BJ (cell line): ENCODE measurements around the gene RNASEL. TPM values are rescaled to one million over a fixed set of nuclear protein-coding genes. Genes with fewer than 3 reads are reported as not detected.

Experiments used
- CTCF ChIA-PET: fragments of 350-600 bp; formaldehyde crosslinking; extraction: SDS; loops from one replicate; lab custom pipeline; 2021; ENCODE audit warnings: antibody characterized with exemption, inconsistent platforms; lab: Yijun Ruan, JAX
- POLR2A ChIA-PET: fragments of 300-600 bp; sonication (Branson Sonifier 250); formaldehyde crosslinking; extraction: SDS; loops from one replicate; lab custom pipeline; 2021; ENCODE audit warnings: antibody characterized with exemption; lab: Charles Lee
- DNase-seq: peaks from one replicate; pipeline ENCODE4 v3.0.0-alpha.2; 2011; ENCODE audit warnings: low read depth
- H3K27me3 ChIP-seq: 2 replicates; pipeline ENCODE4 v1.6.0; 2011; ENCODE audit warnings: low read length; ENCODE audit not compliant: control insufficient read depth, insufficient read depth
- H3K36me3 ChIP-seq: 2 replicates; pipeline ENCODE4 v1.5.1; 2011; ENCODE audit warnings: low read length; ENCODE audit not compliant: control insufficient read depth, insufficient read depth
- H3K4me3 ChIP-seq: 2 replicates; pipeline ENCODE4 v1.5.1; 2011; ENCODE audit warnings: low read depth, mild to moderate bottlenecking, control low read depth, low read length
- polyA plus RNA-seq: library from polyadenylated mRNA; depleted of rRNA; stranded (reverse); fragments of >200 nt; gene quantifications from 2 replicates; pipeline ENCODE4 v1.2.3, GENCODE V29; 2011
- TF ChIP-seq, protein P1 (sequence below): IDR thresholded peaks from 2 replicates; pipeline ENCODE4 v1.5.1; 2011; ENCODE audit warnings: low read depth, mild to moderate bottlenecking, control low read depth, inconsistent platforms, low read length, moderate library complexity; ENCODE audit not compliant: insufficient read depth

The RNASEL gene
- polyA plus RNA-seq, 1 experiment, result 4.1 TPM

DNA sequence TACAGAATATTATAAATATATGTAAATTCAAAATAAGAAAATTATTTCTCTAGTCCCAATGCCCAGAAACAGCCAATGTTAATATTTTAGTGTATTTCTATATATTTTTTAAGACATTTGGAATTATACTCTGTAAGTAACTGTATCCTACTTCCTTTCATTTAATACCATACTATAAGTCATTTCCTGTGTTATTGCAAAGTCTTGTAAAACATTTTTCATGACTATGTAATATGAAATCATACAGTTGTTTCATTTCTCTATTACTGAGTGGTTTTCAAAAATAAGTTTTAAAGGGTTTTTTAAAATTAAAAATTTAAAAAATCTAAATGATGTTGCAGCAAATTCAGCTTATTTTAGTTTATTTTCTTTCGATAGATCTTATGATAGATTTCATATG, 2.0 kb downstream of the RNASEL start:
- CTCF ChIA-PET, result interaction anchor here (0.7 to 2.8 kb wide), 2 partner anchors 11 to 14 kb away, joined by 3 to 8 read pairs; no protein-coding TSS in a partner anchor
- Histone ChIP-seq H3K4me3 (no peak overlapping the region), H3K36me3 (peaks cover 1% of the 10 kb centered on the region; the same call in 1 of the 2 replicates), H3K27me3 (no peaks in the 10 kb centered on the region)
- TF ChIP-seq, protein P1, sequence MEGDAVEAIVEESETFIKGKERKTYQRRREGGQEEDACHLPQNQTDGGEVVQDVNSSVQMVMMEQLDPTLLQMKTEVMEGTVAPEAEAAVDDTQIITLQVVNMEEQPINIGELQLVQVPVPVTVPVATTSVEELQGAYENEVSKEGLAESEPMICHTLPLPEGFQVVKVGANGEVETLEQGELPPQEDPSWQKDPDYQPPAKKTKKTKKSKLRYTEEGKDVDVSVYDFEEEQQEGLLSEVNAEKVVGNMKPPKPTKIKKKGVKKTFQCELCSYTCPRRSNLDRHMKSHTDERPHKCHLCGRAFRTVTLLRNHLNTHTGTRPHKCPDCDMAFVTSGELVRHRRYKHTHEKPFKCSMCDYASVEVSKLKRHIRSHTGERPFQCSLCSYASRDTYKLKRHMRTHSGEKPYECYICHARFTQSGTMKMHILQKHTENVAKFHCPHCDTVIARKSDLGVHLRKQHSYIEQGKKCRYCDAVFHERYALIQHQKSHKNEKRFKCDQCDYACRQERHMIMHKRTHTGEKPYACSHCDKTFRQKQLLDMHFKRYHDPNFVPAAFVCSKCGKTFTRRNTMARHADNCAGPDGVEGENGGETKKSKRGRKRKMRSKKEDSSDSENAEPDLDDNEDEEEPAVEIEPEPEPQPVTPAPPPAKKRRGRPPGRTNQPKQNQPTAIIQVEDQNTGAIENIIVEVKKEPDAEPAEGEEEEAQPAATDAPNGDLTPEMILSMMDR, result no peak
- POLR2A ChIA-PET, result no interaction called here
- no peak for DNase-seq

DNA sequence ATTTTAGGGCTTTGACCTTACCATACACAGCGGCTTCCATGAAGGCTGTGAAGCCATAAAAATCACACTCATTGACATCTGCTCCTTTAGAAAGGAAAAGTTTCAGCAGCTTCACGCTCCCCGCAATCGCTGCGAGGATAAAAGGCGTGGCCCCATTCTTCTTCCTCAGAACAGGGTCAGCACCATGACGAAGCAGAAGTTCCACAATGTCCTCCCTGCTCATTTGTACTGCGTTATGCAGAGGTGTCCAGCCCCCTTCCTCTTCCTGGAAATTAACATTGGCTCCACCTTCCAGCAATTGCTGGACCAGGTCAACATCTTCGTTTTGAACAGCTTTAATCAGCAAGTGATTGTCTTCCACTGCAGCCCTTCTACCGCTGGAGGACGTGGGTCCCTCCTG, 2.7 kb downstream of the RNASEL start:
- POLR2A ChIA-PET, result no interaction called here
- H3K36me3 ChIP-seq, result peaks cover 1% of the 10 kb centered on the region; the same call in 1 of the 2 replicates
- CTCF ChIA-PET, result interaction anchor here (2.8 kb wide), 1 partner anchor 15 kb away, joined by 8 read pairs; no protein-coding TSS in a partner anchor

DNA sequence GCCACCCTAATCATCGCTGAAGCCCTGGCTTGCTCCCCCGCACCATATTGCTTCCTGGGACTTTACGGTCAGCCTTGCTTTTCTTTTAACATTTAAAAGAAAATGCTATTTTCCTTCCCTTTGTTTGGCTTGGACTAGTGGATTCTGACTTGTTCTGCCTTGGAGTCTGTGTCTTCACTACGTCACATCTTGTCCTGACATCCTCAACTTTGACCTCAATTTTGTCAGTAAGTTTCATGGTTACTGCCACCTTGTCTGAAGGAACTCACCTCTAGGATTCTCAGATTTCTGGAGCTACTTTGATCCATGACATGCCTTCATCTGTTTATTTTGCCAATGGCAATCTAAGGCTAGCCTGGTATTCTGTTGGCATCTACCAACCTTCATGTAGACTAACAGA, 4.3 kb downstream of the RNASEL start:
- CTCF ChIA-PET, result interaction anchor here (1.7 kb wide), 1 partner anchor 200 kb away, joined by 5 read pairs; no protein-coding TSS in a partner anchor
- TF ChIP-seq, protein P1, result no peak
- Histone ChIP-seq H3K27me3 (no peaks in the 10 kb centered on the region), H3K4me3 (no peak overlapping the region), H3K36me3 (peaks cover 3% of the 10 kb centered on the region)
- no peak for DNase-seq
- POLR2A ChIA-PET, result no interaction called here

More for the DNA sequence above, 2.7 kb downstream of the RNASEL start:
- TF ChIP-seq, protein P1, result no peak
- no peak for DNase-seq
- no peaks in the 10 kb centered on the region for H3K27me3 ChIP-seq
- no peak overlapping the region for H3K4me3 ChIP-seq

DNA sequence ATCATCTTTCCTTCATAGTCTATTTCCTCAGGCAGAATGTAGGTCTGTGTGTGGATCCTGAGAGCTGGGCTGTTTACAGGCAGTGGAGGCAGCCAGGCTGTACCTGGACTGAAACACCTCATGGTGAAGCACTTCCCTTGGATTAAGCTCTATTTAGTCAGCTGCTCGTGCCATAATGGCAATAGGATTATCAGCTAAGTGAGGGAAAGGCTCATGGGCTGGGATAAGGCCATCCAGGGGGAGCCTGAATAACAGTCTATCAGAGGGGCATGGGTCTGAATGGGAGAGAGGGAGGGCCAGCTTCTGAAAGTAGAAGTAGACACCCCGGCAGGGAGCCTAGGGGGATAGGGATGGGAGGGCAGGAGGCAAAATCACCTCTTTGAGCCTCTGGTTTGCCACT, 8.3 kb downstream of the RNASEL start:
- no peak overlapping the region for H3K4me3 ChIP-seq
- CTCF ChIA-PET, result interaction anchor here (1.5 to 1.6 kb wide), 2 partner anchors 8 to 20 kb away, joined by 5 to 7 read pairs; partner anchors contain the start of gene RNASEL
- no peaks in the 10 kb centered on the region for H3K27me3 ChIP-seq
- TF ChIP-seq, protein P1, result no peak
- POLR2A ChIA-PET, result no interaction called here
- no peak for DNase-seq
- peaks cover 4% of the 10 kb centered on the region for H3K36me3 ChIP-seq

DNA sequence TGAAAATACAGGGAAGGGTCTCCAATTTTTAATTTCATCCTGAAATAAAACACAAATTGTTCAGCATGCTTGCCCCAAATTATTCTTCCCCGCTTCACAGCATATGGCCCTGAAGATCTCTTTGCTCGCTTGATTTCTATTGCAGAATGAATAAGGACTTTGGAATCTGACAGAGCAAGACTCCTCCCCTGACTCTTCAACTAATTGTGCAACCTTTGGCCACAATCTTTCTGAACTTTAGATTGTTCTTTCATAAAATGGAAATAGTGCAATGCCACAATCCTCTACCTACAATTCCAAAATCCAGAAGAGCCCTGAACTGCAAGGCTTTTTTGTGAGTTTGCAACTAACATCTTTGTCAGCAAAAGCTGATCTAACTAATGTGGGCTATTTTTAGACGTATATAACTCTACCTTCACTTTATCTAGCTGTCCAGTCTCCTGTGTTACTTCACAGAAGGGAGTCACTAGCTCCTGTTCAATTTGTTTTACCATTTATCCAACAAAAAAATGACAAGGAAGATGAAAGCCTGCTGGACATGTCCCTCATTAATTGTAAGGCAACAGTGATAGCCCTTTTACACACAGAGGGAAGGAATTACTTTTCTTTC, 13.4 kb downstream of the RNASEL start:
- no peak for DNase-seq
- Histone ChIP-seq H3K36me3 (peaks cover 6% of the 10 kb centered on the region; the same call in 1 of the 2 replicates), H3K4me3 (no peak overlapping the region), H3K27me3 (no peaks in the 10 kb centered on the region)
- ChIA-PET CTCF (interaction anchor here (0.6 kb wide), 3 partner anchors 12 to 25 kb away, joined by 3 read pairs; no protein-coding TSS in a partner anchor), POLR2A (no interaction called here)
- TF ChIP-seq, protein P1, result no peak
